ENCODE results near the gene NPSR1.
"Not testable (repeated sequence)": the region's sequence is repeated elsewhere in the genome, so short reads cannot be mapped to it uniquely, and the experiment has no call there.

Gene NPSR1

DNA sequence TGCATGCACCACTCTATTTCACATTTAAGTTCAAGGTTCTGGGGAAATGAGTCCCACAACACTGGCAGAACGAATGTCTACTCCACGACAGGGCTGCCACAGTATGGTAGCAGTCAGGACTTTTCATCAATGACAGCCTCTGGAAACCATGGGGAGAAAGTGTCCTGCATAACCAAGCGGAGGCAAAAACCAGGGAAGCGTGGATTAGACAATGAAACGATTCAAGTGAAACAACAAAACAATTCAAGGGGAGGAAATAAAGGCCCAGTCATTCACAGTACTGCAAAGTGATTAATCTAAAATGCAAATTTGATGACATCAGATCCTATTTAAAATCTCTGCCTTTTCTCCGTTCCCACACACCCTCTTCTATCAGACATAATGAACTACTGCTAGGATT lies 211.0 kb downstream of the NPSR1 start:
- DNase-seq (ENCODE audit: low spot score), result no peak

DNA sequence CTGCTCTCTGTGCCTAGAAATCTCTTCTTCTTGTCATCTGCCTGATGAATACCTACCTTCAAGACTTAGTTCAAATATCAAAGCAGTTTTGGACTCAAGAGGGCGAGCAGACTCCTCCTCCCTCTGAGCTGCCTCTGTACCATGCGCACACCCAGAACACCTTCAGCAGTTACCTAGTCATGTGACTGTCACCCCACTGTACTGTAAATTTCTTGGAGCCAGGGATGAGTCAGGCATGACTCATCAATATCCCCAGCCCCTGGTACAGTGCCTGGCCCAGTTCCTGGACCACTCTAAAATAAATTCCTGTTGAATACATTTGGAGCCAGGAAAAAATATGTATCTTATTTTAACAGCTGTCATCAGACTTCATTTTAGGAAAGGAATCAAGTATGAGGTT lies 212.0 kb downstream of the NPSR1 start:
- not testable (repeated sequence) for DNase-seq (ENCODE audit: low spot score)

DNA sequence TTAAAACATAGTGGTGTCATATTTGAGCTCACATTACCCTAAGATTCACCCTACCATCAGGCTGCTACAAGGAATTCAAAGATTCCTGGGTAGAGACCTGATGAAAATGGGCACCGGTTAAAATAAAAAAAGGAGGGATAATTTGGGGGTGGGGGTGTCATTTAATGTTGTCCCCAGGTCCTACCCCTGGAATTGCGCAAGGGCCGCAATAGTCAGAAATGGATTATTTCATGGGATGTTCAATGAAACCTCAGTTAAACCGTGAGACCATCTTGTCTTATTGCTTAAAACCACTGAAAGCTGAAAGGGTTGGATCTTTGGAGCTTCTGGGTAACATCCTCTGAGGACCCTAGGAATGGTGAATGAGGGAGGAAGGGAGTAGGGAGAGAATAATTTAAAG lies 216.3 kb downstream of the NPSR1 start:
- not testable (repeated sequence) for DNase-seq (ENCODE audit: low spot score)

DNA sequence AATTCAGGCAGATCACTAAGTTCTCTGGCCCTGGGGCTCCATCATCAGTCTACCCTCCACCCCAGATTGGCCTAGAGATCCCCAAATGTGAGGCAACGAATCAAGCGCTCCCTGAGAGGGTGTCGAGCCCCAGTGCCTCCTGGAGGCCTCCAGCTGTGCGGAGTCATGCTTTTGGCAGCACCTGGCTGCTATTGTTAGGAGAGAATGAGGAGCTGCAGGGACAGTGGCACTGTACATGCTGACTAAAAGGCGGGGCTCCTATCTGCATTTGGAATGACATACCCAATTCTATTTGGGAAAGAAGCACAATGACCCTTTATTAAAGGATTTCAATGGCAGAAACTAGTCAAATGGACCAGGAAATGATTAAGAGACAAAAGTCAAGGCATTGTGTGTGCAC lies 217.5 kb downstream of the NPSR1 start:
- no peak for DNase-seq (ENCODE audit: low spot score)

DNA sequence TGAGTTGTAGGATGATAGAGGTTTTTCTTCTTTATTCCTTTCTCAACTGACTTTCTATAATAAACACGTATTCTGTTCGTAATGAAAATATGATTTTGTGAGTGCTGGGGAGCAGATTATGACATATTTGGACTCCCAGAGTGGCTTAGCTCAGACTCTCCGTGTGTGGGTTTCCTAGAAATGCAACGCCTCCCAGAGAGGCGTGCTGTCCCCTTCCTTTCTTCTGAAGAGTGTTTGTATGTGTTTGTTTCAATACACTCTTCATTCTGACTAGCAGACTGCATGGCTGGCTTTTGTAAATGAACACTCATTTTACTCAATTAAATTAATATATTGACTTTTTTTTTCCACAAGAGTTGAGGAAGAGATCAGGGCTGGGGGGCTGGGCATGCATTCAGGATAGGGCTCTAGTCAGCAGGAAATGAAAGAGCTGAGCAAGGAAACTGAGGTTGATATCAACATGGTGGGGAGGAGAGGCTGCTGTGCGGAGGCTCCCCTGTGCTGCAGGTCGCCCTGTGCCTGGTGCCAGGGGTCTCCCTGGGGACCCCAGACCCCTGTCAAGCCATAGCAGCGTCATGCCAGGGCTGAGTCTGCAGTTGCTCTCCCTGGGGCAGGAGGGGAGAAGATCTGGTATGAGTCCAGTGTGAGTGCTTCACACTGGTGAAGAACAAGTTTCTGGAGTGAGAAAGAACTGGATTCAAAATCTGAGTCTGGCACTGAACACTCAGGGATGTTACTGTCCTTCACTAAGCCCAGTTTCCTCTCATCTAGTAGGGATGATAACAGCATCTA lies 221.1 kb downstream of the NPSR1 start:
- not testable (repeated sequence) for DNase-seq (ENCODE audit: low spot score)

DNA sequence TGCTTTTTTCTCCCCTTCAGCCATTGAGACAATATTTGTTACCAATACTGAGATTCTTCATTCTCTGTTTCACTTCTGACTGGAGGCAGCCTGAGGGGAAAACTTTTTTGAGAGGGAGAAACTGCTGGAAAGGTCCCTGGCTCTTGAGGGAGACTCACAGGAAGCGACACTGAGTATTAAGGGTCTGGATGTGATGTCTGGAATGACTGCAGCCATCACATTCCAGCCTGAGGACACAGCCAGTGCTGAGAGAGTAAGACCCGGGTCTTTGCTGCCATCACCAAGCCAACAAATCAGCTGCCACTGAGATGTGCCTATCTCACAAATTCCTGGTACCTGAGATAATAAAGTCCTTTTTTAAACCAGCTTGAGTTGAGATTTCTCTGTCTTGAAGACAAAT lies 221.9 kb downstream of the NPSR1 start:
- DNase-seq (ENCODE audit: low spot score), result no peak

DNA sequence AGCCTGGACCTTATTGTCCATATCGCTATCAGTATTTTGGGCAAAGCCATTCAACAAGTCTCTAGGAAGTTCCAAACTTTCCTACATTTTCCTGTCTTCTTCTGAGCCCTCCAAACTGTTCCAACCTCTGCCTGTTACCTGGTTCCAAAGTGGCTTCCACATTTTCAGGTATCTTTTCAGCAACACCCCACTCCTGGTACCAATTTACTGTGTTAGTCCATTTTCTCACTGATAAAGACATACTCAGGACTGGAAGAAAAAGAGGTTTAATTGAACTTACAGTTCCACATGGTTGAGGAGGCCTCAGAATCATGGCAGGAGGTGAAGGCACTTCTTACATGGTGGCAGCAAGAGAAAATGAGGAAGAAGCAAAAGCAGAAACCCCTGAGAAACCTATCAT lies 225.8 kb downstream of the NPSR1 start:
- DNase-seq (ENCODE audit: low spot score), result not testable (repeated sequence)

DNA sequence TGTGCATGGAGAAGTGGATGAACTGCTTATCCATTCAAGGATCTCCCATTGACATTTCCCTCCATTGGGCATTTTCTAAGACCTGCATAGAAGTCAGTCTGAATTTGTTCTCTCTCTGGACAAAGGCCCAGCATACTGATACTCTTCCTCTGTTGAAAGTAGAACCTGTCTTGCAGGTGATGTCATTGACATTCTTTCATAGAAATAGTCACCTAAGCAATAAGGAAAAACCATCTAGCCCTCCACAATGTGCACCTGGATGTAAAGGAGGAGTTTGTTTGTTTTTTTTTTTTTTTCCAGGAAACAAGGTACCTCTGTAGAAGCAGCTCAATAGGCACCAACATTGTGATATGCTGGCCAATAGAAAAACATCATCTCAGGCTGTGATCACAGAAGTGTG lies 228.8 kb downstream of the NPSR1 start:
- no peak for DNase-seq (ENCODE audit: low spot score)

DNA sequence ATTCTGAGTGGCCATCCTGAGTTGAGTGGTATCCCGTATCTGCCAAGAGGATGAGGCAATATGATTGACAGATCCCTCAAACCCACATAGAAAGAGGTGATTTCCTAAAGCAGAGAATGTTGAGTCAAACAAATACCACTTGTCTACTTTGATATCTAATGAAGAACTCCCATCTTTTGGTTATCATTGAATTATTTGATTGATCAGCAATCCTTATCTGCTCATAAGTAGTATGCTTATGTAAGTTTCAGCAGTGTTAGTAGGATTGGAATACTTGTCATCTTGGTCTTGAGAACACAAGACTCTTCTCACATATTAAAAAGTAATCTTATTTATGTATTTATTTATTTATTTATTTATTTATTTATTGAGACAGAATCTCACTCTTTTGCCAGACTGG lies 231.9 kb downstream of the NPSR1 start:
- no peak for DNase-seq (ENCODE audit: low spot score)

DNA sequence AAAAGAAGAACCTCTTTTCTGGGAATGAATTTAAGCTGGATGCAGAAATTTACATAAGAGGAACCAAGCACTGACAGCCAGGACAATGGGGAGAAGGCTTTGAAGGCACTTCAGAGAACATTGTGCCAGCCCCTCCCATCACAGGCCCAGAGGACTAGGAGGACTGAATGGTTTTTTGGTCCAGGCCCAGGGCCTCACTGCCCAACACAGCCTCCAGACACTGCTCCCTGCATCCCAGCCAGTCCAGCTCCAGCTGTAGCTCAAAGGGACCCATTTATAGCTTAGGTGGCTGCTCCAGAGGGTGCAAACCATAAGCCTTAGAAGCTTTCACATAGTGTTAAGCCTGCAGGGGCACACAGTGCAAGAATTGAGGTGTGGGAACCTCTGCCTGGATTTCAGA lies 237.2 kb downstream of the NPSR1 start:
- no peak for DNase-seq (ENCODE audit: low spot score)
